ENCODE data around the gene TDRD7. TPM values are rescaled to one million over a fixed set of nuclear protein-coding genes. Genes with fewer than 3 reads are reported as not detected.
"Not testable (repeated sequence)": the region's sequence is repeated elsewhere in the genome, so short reads cannot be mapped to it uniquely, and the experiment has no call there.

The TDRD7 gene
- polyA plus RNA-seq, 1 donor: 23.0 TPM

GRCh38 chr9:97491216-97491999 lies 79.5 kb downstream of the TDRD7 start:
- Histone ChIP-seq H3K27ac (ENCODE audit: low read length) (no peak overlapping the region), H3K9me3 (ENCODE audit: control insufficient read depth, low read depth, low read length) (no peaks in the 10 kb centered on the region), H3K4me1 (ENCODE audit: control insufficient read depth, insufficient read depth, low read length) (no peaks in the 10 kb centered on the region), H3K36me3 (ENCODE audit: control insufficient read depth, insufficient read depth, low read length) (peaks cover 26% of the 10 kb centered on the region), H3K4me3 (ENCODE audit: low read length) (no peak overlapping the region), H3K27me3 (ENCODE audit: control insufficient read depth, insufficient read depth, low read length) (no peaks in the 10 kb centered on the region)
- WGBS (ENCODE audit: insufficient coverage, low lambda C conversion rate): 100% methylated on average over 1 of the region's 1 CpG
- DNase-seq: no peak

DNA sequence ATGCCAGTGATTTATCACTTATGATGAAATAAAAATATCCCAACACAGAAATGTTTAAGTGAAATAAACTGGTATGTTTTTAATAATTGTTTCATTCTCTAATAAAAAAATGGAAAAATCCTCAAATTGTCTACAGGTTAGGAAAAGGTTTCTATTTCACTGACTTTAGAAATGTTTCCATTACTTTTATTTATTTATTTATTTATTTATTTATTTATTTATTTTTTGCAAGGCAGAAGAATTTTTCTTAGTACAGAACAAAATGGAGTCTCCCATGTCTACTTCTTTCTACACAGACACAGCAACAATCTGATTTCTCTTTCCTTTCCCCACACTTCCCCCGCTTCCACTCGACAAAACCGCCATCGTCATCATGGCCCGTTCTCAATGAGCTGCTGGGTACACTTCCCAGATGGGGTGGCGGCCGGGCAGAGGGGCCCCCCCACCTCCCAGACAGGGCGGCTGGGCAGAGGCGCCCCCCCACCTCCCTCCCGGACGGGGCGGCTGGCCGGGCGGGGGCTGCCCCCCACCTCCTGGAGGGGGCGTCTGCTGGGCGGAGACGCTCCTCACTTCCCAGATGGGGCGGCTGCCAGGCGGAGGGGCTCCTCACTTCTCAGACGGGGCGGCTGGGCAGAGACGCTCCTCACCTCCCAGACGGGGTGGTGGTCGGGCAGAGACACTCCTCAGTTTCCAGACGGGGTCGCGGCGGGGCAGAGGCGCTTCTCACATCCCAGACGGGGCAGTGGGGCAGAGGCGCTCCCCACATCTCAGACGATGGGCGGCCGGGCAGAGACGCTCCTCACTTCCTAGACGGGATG lies 85.9 kb downstream of the TDRD7 start:
- WGBS (ENCODE audit: insufficient coverage, low lambda C conversion rate): no CpG with 5 or more reads among the region's 36 CpGs
- not testable (repeated sequence) for H3K27ac ChIP-seq (ENCODE audit: low read length); H3K36me3 ChIP-seq (ENCODE audit: control insufficient read depth, insufficient read depth, low read length); H3K4me3 ChIP-seq (ENCODE audit: low read length); DNase-seq; H3K4me1 ChIP-seq (ENCODE audit: control insufficient read depth, insufficient read depth, low read length)
- H3K27me3 ChIP-seq (ENCODE audit: control insufficient read depth, insufficient read depth, low read length): peaks cover 29% of the 10 kb centered on the region
- peaks cover 12% of the 10 kb centered on the region for H3K9me3 ChIP-seq (ENCODE audit: control insufficient read depth, low read depth, low read length)

GRCh38 chr9:97498846-97499245 lies 87.0 kb downstream of the TDRD7 start:
- not testable (repeated sequence) for DNase-seq; H3K27ac ChIP-seq (ENCODE audit: low read length)
- WGBS (ENCODE audit: insufficient coverage, low lambda C conversion rate): no CpG with 5 or more reads among the region's 5 CpGs

DNA sequence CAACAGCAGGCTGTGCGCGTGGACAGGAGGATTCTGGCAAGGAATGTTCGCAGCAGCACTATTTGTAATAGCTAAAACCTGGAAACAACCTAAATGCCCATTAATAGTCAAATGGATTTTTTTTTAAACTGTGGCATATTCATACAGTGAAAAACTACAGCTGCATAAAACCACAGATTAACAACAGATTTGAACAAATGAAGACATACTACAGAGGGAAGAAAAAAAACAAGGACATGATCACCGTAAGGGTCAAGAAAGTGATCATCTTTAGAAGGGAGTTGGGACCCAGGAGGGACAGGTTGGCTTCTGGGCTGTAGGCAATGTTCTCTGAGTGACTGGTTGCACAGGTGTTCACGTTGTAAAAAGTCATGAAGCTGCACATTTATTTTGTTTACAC lies 88.4 kb downstream of the TDRD7 start:
- Histone ChIP-seq H3K36me3 (ENCODE audit: control insufficient read depth, insufficient read depth, low read length) (peaks cover 6% of the 10 kb centered on the region), H3K4me3 (ENCODE audit: low read length) (no peak overlapping the region), H3K4me1 (ENCODE audit: control insufficient read depth, insufficient read depth, low read length) (peaks cover 12% of the 10 kb centered on the region), H3K9me3 (ENCODE audit: control insufficient read depth, low read depth, low read length) (peaks cover 12% of the 10 kb centered on the region), H3K27ac (ENCODE audit: low read length) (no peak overlapping the region), H3K27me3 (ENCODE audit: control insufficient read depth, insufficient read depth, low read length) (peaks cover 54% of the 10 kb centered on the region)
- no CpG with 5 or more reads among the region's 5 CpGs for WGBS (ENCODE audit: insufficient coverage, low lambda C conversion rate)
- DNase-seq: no peak

More at GRCh38 chr9:97498846-97499245, 87.0 kb downstream of the TDRD7 start:
- H3K27me3 ChIP-seq (ENCODE audit: control insufficient read depth, insufficient read depth, low read length): peaks cover 40% of the 10 kb centered on the region
- peaks cover 12% of the 10 kb centered on the region for H3K9me3 ChIP-seq (ENCODE audit: control insufficient read depth, low read depth, low read length)
- not testable (repeated sequence) for H3K36me3 ChIP-seq (ENCODE audit: control insufficient read depth, insufficient read depth, low read length); H3K4me3 ChIP-seq (ENCODE audit: low read length)
- peaks cover 12% of the 10 kb centered on the region for H3K4me1 ChIP-seq (ENCODE audit: control insufficient read depth, insufficient read depth, low read length)

- 70% methylated on average over 2 of the region's 6 CpGs for WGBS (ENCODE audit: insufficient coverage, low lambda C conversion rate)
- Histone ChIP-seq H3K4me1 (ENCODE audit: control insufficient read depth, insufficient read depth, low read length) (peaks cover 12% of the 10 kb centered on the region), H3K9me3 (ENCODE audit: control insufficient read depth, low read depth, low read length) (peaks cover 12% of the 10 kb centered on the region), H3K36me3 (ENCODE audit: control insufficient read depth, insufficient read depth, low read length) (peaks cover 3% of the 10 kb centered on the region), H3K27ac (ENCODE audit: low read length) (no peak overlapping the region), H3K27me3 (ENCODE audit: control insufficient read depth, insufficient read depth, low read length) (peaks cover 60% of the 10 kb centered on the region), H3K4me3 (ENCODE audit: low read length) (peak overlapping the region; percentile 27)
- no peak for DNase-seq
Observed at GRCh38 chr9:97500765-97501176, 88.9 kb downstream of the TDRD7 start.

GRCh38 chr9:97501177-97501971 lies 89.5 kb downstream of the TDRD7 start, which contains the start of gene TMOD1:
TSS of gene TMOD1 (plus strand) at chr9:97501666. CDS start at chr9:97524189, 22,523 bp downstream.
- H3K27ac ChIP-seq (ENCODE audit: low read length): no peak within 1 kb of the TSS

DNA sequence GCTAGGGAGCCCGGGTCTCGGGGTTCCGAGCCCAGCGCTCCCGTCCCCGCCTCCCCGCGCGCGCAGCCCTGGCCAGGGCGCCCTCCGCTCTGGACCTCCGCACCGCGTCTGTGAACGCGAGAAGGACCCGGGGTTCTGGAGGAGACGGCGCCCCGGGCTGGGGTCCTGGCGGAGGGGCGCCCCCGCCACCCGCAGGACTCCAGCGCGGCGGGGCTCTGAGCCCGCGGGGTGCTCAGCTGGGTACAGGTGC lies 90.0 kb downstream of the TDRD7 start:
- DNase-seq: peak in 1 of 2 donors; percentile 19
- Histone ChIP-seq H3K4me3 (ENCODE audit: low read length) (peak overlapping the region; percentile 28), H3K9me3 (ENCODE audit: control insufficient read depth, low read depth, low read length) (peaks cover 12% of the 10 kb centered on the region), H3K27me3 (ENCODE audit: control insufficient read depth, insufficient read depth, low read length) (peaks cover 62% of the 10 kb centered on the region), H3K36me3 (ENCODE audit: control insufficient read depth, insufficient read depth, low read length) (no peaks in the 10 kb centered on the region), H3K27ac (ENCODE audit: low read length) (no peak overlapping the region), H3K4me1 (ENCODE audit: control insufficient read depth, insufficient read depth, low read length) (peaks cover 12% of the 10 kb centered on the region)
- no CpG with 5 or more reads among the region's 30 CpGs for WGBS (ENCODE audit: insufficient coverage, low lambda C conversion rate)

More at GRCh38 chr9:97501177-97501971, 89.5 kb downstream of the TDRD7 start, which contains the start of gene TMOD1:
- peak in 1 of 2 donors; percentile 67 for DNase-seq
- Histone ChIP-seq H3K4me1 (ENCODE audit: control insufficient read depth, insufficient read depth, low read length) (peaks cover 12% of the 10 kb centered on the region), H3K36me3 (ENCODE audit: control insufficient read depth, insufficient read depth, low read length) (no peaks in the 10 kb centered on the region), H3K9me3 (ENCODE audit: control insufficient read depth, low read depth, low read length) (peaks cover 12% of the 10 kb centered on the region), H3K27me3 (ENCODE audit: control insufficient read depth, insufficient read depth, low read length) (peaks cover 62% of the 10 kb centered on the region), H3K4me3 (ENCODE audit: low read length) (peak within 1 kb of the TSS; percentile 28)
- no CpG with 5 or more reads among the region's 87 CpGs for WGBS (ENCODE audit: insufficient coverage, low lambda C conversion rate)

DNA sequence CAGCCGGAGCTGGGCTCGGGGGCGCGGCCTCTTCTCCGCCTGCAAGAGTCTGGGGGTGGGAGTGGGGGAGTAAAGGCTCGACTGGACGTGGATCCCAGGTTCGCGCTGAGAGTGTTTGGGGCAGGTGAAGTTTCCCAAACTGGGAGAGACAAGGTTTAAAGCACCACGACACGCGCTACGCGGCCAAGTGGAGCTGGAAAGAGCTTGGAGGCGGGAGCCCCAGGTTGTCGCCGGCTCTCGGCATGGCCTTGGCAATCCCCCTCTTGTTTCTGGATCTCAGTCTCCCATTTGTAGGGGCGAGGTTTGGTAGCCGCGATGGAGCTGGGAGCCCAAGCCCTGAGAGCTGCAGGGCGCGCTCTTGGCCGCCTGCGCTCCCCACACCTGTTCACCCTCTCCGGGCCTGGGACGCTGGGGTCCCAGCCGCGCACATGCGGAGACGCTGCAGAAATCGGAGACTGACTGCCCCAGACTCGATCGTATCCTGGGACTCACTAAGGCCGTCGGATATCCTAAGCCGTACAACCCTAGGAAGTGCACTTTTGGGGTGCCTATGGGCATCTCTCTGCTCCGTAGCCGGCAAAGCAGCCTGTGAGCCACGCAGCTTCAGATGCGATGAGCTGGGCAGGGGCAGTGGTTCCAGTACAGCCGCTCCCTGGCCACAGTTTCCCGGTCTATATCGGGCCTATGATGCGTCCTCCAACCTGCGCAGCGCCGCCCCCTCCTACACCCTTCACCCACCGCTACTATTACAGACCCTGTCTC lies 90.5 kb downstream of the TDRD7 start:
- no peaks in the 10 kb centered on the region for H3K36me3 ChIP-seq (ENCODE audit: control insufficient read depth, insufficient read depth, low read length)
- peak in 1 of 2 donors; percentile 31 for DNase-seq
- peaks cover 62% of the 10 kb centered on the region for H3K27me3 ChIP-seq (ENCODE audit: control insufficient read depth, insufficient read depth, low read length)
- H3K4me1 ChIP-seq (ENCODE audit: control insufficient read depth, insufficient read depth, low read length): peaks cover 12% of the 10 kb centered on the region
- peak overlapping the region; percentile 28 for H3K4me3 ChIP-seq (ENCODE audit: low read length)
- H3K27ac ChIP-seq (ENCODE audit: low read length): no peak overlapping the region
- H3K9me3 ChIP-seq (ENCODE audit: control insufficient read depth, low read depth, low read length): peaks cover 12% of the 10 kb centered on the region
- no CpG with 5 or more reads among the region's 49 CpGs for WGBS (ENCODE audit: insufficient coverage, low lambda C conversion rate)

GRCh38 chr9:97502984-97503861 lies 91.3 kb downstream of the TDRD7 start:
- DNase-seq: peak in 1 of 2 donors; percentile 39
- H3K9me3 ChIP-seq (ENCODE audit: control insufficient read depth, low read depth, low read length): peaks cover 7% of the 10 kb centered on the region

More at GRCh38 chr9:97502984-97503861, 91.3 kb downstream of the TDRD7 start:
- Histone ChIP-seq H3K27me3 (ENCODE audit: control insufficient read depth, insufficient read depth, low read length) (peaks cover 63% of the 10 kb centered on the region), H3K4me3 (ENCODE audit: low read length) (peak overlapping the region; percentile 28), H3K27ac (ENCODE audit: low read length) (no peak overlapping the region), H3K4me1 (ENCODE audit: control insufficient read depth, insufficient read depth, low read length) (peaks cover 12% of the 10 kb centered on the region), H3K36me3 (ENCODE audit: control insufficient read depth, insufficient read depth, low read length) (no peaks in the 10 kb centered on the region)
- WGBS (ENCODE audit: insufficient coverage, low lambda C conversion rate): 38% methylated on average over 2 of the region's 17 CpGs

All from large intestine (tissue), 3 donors.